WTC11 (cell line): ENCODE results near the gene STX5. TPM values are rescaled to one million over a fixed set of nuclear protein-coding genes. Genes with fewer than 3 reads are reported as not detected.

Experiments used
- ATF2 ChIP-seq: sonication (generic); formaldehyde crosslinking; IDR thresholded peaks from 2 replicates; pipeline ENCODE4 v1.8.1; 2022; ENCODE audit warnings: low read depth, missing genetic modification reagents, borderline replicate concordance
- ATF6 ChIP-seq: sonication (generic); formaldehyde crosslinking; IDR thresholded peaks from 2 replicates; pipeline ENCODE4 v1.8.1; 2023; ENCODE audit warnings: mild to moderate bottlenecking, missing genetic modification reagents
- CBFB ChIP-seq: sonication (generic); formaldehyde crosslinking; IDR thresholded peaks from 2 replicates; pipeline ENCODE4 v1.8.1; 2022; ENCODE audit warnings: mild to moderate bottlenecking, low read depth, missing genetic modification reagents
- ESRRA ChIP-seq: sonication (generic); formaldehyde crosslinking; IDR thresholded peaks from 2 replicates; pipeline ENCODE4 v1.8.1; 2022; ENCODE audit warnings: mild to moderate bottlenecking, missing genetic modification reagents, borderline replicate concordance
- FOXP4 ChIP-seq: sonication (generic); formaldehyde crosslinking; IDR thresholded peaks from 2 replicates; pipeline ENCODE4 v1.8.0; 2022; ENCODE audit warnings: mild to moderate bottlenecking, missing genetic modification reagents
- HMGA2 ChIP-seq: fragments of 250-450 bp; sonication (Bioruptor Pico); IDR thresholded peaks from 2 replicates; pipeline ENCODE4 v1.4.0; 2021; ENCODE audit warnings: mild to moderate bottlenecking, moderate library complexity
- HMGXB4 ChIP-seq: sonication (generic); formaldehyde crosslinking; IDR thresholded peaks from 2 replicates; pipeline ENCODE4 v1.8.1; 2023; ENCODE audit warnings: mild to moderate bottlenecking, moderate library complexity, missing genetic modification reagents
- MLX ChIP-seq: sonication (generic); formaldehyde crosslinking; IDR thresholded peaks from 2 replicates; pipeline ENCODE4 v1.8.1; 2023; ENCODE audit warnings: mild to moderate bottlenecking, missing genetic modification reagents, moderate library complexity
- RELA ChIP-seq: sonication (generic); formaldehyde crosslinking; IDR thresholded peaks from 2 replicates; pipeline ENCODE4 v1.8.1; 2022; ENCODE audit warnings: missing genetic modification reagents, mild to moderate bottlenecking, borderline replicate concordance
- SMAD3 ChIP-seq: sonication (generic); formaldehyde crosslinking; IDR thresholded peaks from 2 replicates; pipeline ENCODE4 v1.8.0; 2022; ENCODE audit warnings: missing genetic modification reagents, mild to moderate bottlenecking, borderline replicate concordance
- SP1 ChIP-seq: sonication (generic); formaldehyde crosslinking; conservative IDR thresholded peaks from 2 replicates; pipeline ENCODE4 v1.8.1; 2022; ENCODE audit warnings: missing genetic modification reagents
- TEAD4 ChIP-seq: sonication (generic); formaldehyde crosslinking; IDR thresholded peaks from 2 replicates; pipeline ENCODE4 v1.8.0; 2022; ENCODE audit warnings: mild to moderate bottlenecking, missing genetic modification reagents
- ZNF317 ChIP-seq: sonication (generic); formaldehyde crosslinking; IDR thresholded peaks from 2 replicates; pipeline ENCODE4 v1.8.1; 2023; ENCODE audit warnings: low read depth, mild to moderate bottlenecking, moderate library complexity, missing genetic modification reagents, borderline replicate concordance
- ZNF396 ChIP-seq: fragments of 250-450 bp; sonication (Bioruptor Pico); IDR thresholded peaks from 2 replicates; pipeline ENCODE4 v1.8.0; 2021; ENCODE audit warnings: mild to moderate bottlenecking, moderate library complexity, borderline replicate concordance
- ZNF416 ChIP-seq: fragments of 250-450 bp; sonication (Bioruptor Pico); IDR thresholded peaks from 2 replicates; pipeline ENCODE4 v1.9.0; 2021; ENCODE audit warnings: mild to moderate bottlenecking, inconsistent platforms
- ZNF512 ChIP-seq: sonication (generic); formaldehyde crosslinking; IDR thresholded peaks from 2 replicates; pipeline ENCODE4 v1.8.1; 2022; ENCODE audit warnings: missing genetic modification reagents, borderline replicate concordance
- ZNF532 ChIP-seq: fragments of 250-450 bp; sonication (Bioruptor Pico); IDR thresholded peaks from 2 replicates; pipeline ENCODE4 v1.9.0; 2021; ENCODE audit warnings: mild to moderate bottlenecking, borderline replicate concordance
- ZSCAN18 ChIP-seq: fragments of 250-450 bp; sonication (Bioruptor Pico); IDR thresholded peaks from 2 replicates; pipeline ENCODE4 v2.1.2; 2022; ENCODE audit warnings: mild to moderate bottlenecking, moderate library complexity
- total RNA-seq: library from RNA; stranded (reverse); gene quantifications from 3 replicates; pipeline ENCODE4 v1.2.3, GENCODE V29; 2021

STX5 gene
- total RNA-seq, 1 experiment from 2014 or later, result 30.2 TPM

- no peak for TF ChIP-seq ATF6 (CRISPR knock-in tag)
- TF ChIP-seq ZSCAN18 (CRISPR knock-in tag), result peak; percentile 79; the same call in 1 of the 2 replicates
- TF ChIP-seq MLX (CRISPR knock-in tag), result no peak
- TF ChIP-seq SP1 (CRISPR knock-in tag), result peak; percentile 32; the same call in 1 of the 2 replicates
- TF ChIP-seq HMGXB4 (CRISPR knock-in tag), result no peak
- TF ChIP-seq ESRRA (CRISPR knock-in tag), result no peak
- TF ChIP-seq ATF2, result no peak
- no peak for TF ChIP-seq ZNF396 (CRISPR knock-in tag)
- TF ChIP-seq RELA (CRISPR knock-in tag), result no peak
- no peak for TF ChIP-seq ZNF512 (CRISPR knock-in tag)
- peak; percentile 94 for TF ChIP-seq ZNF532
- 0 out of 2 replicates have a peak, but pooled peaks have one; percentile 24 for TF ChIP-seq CBFB
- no peak for TF ChIP-seq ZNF317 (CRISPR knock-in tag)
- no peak for TF ChIP-seq FOXP4
- TF ChIP-seq ZNF416 (CRISPR knock-in tag), result peak; percentile 96
- no peak for TF ChIP-seq SMAD3 (CRISPR knock-in tag)
- no peak; the same call in 1 of the 2 replicates for TF ChIP-seq TEAD4 (CRISPR knock-in tag)
- TF ChIP-seq HMGA2 (CRISPR knock-in tag), result no peak
Observed at GRCh38 chr11:62850911-62851806, 19.3 kb upstream of the STX5 start (continued).
